ENCODE measurements around the gene ZC3H10.

GRCh38 chr12:56086608-56087007, 31.5 kb upstream of the ZC3H10 start:
- no peak for TF ChIP-seq EP300 (conservative IDR thresholded peaks at IDR 0.05; ENCODE audit: poor library complexity, severe bottlenecking)
- TF ChIP-seq EZH2 (IDR thresholded peaks at IDR 0.05; ENCODE audit: borderline replicate concordance, insufficient read depth, low read length, poor library complexity, severe bottlenecking): no peak
- TF ChIP-seq CTCF (IDR thresholded peaks at IDR 0.05; ENCODE audit: poor library complexity, severe bottlenecking): no peak
- TF ChIP-seq POLR2AphosphoS5 (IDR thresholded peaks at IDR 0.05): no peak
- TF ChIP-seq TAF1 (IDR thresholded peaks at IDR 0.05; ENCODE audit: low read depth): no peak

Measured in neural cell (in vitro differentiated cells).